KOPT-K1 (cell line): ENCODE data around the gene DRG1.
"Not testable (repeated sequence)": the region's sequence is repeated elsewhere in the genome, so short reads cannot be mapped to it uniquely, and the experiment has no call there.

Source experiments
- H3K27ac ChIP-seq: fragments of 200-600 bp; sonication (generic); 2 replicates; pipeline ENCODE4 v1.5.1; 2016; ENCODE audit warnings: antibody characterized with exemption, mild to moderate bottlenecking, low read depth, low read length; ENCODE audit not compliant: poor library complexity, severe bottlenecking
- H3K36me3 ChIP-seq: fragments of 200-600 bp; sonication (generic); 2 replicates; pipeline ENCODE4 v1.5.1; 2017; ENCODE audit warnings: antibody characterized with exemption, mild to moderate bottlenecking, low read length, moderate library complexity; ENCODE audit not compliant: insufficient read depth
- H3K9me3 ChIP-seq: fragments of 200-600 bp; sonication (generic); 2 replicates; pipeline ENCODE4 v1.5.1; 2017; ENCODE audit warnings: antibody characterized with exemption, low read length, mild to moderate bottlenecking; ENCODE audit not compliant: insufficient read depth, poor library complexity, severe bottlenecking

DRG1 gene

DNA sequence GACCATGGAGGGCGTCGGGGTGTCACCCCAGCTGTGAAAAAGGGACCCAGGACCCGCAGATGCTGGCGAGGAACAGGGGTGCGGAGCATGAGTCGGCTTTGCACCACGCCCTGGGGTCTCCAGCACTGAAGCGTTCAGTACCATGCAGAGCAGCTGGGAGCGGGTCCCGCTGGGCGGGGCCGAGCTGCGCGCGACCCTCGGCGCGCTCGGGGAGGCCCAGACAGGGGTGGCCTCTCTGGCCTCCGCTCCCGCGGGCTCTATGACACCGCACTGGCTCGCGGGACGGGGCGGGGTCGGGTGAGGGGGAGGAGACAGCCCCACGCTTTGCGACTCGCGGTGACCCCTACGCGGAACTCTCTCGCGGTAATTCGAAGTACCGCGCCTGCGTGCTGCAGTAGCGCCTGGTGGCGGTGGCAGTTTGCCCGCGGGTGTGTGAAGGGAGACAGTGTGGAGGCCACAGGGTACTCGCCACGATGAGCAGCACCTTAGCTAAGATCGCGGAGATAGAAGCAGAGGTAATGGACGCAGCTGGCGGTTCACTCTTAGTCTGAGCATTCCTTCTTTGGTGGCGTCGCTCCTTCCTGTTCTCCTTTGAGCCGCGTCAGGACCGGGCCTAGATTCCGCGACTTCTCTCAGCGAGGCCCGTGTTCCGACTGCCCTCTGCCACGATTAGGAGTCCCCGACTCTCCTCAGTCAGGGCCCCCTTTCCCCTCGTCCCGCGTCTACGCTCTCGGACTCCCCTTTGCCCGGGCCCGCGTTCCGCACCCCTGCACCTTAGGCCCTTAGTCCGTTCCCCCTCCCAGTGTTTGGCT, at the start of gene DRG1:
Gene DRG1, plus strand, starts transcription at position 394 of the 812 bp plus-strand sequence. Its CDS starts 80 bp downstream, at position 474.
- H3K27ac ChIP-seq: peak within 1 kb of the TSS; percentile 90
- H3K36me3 ChIP-seq: peaks cover 35% of the 10 kb centered on the region
- H3K9me3 ChIP-seq: no peaks in the 10 kb centered on the region

DNA sequence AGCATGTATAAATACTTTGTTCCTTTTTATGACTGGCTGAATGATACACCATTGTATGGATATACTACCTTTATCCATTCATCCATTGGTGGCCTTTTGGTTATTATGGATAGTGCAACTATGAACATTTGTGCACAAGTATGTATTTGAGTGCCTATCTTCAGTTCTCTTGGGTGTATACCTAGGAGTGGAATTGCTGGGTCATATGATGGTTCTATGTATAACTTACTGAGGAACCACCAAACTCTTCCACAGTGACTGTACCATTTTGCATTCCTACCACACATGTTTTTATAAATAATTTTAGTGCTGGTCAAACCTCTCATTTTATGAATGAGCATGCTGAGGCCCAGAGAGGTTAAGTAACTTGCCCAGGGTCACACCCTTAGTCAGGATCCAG, 49.4 kb upstream of the DRG1 start:
- Histone ChIP-seq H3K36me3 (peaks cover 4% of the 10 kb centered on the region), H3K9me3 (no peaks in the 10 kb centered on the region), H3K27ac (no peak overlapping the region)

GRCh38 chr22:31350410-31350863, 49.0 kb upstream of the DRG1 start:
- Histone ChIP-seq H3K36me3 (no peaks in the 10 kb centered on the region), H3K9me3 (no peaks in the 10 kb centered on the region), H3K27ac (no peak overlapping the region)

- Histone ChIP-seq H3K9me3 (no peaks in the 10 kb centered on the region), H3K36me3 (no peaks in the 10 kb centered on the region), H3K27ac (no peak overlapping the region)
These were observed 44.9 kb upstream of the DRG1 start for GRCh38 chr22:31354515-31354914.

GRCh38 chr22:31360029-31360428, 39.4 kb upstream of the DRG1 start:
- no peaks in the 10 kb centered on the region for H3K9me3 ChIP-seq
- no peaks in the 10 kb centered on the region for H3K36me3 ChIP-seq
- H3K27ac ChIP-seq: no peak overlapping the region

- H3K27ac ChIP-seq: no peak overlapping the region
- H3K9me3 ChIP-seq: no peaks in the 10 kb centered on the region
- H3K36me3 ChIP-seq: no peaks in the 10 kb centered on the region
These were observed 37.7 kb upstream of the DRG1 start for GRCh38 chr22:31361743-31362142.

DNA sequence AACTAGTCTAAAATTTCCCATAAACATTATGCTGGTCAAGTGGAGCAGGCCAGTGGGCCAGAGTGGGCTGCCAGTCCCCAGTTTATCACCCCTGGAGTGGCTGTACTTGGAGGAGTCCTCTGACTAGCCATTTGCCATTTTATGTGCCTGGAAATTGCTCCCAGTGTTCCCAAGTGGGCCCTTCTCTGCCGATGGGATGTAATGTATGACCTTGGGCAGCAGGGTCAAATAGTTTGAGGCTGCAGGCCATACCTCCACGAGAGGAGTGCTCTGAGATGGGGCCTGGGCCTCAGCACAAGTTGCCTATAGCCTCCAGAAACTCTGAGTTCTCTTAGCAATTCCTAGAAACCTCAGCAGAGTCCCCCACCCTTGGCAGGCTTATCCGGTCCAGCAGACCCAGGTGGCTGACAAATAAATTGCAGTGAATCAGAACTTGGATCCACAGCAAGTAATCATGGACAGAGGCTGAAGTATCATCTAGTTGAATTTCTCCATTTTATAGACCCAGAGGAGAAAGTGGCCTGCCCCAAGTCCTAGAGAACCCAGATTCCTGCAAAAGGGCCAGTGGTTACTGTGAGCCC, 35.4 kb upstream of the DRG1 start:
- Histone ChIP-seq H3K36me3 (no peaks in the 10 kb centered on the region), H3K27ac (no peak overlapping the region), H3K9me3 (no peaks in the 10 kb centered on the region)

DNA sequence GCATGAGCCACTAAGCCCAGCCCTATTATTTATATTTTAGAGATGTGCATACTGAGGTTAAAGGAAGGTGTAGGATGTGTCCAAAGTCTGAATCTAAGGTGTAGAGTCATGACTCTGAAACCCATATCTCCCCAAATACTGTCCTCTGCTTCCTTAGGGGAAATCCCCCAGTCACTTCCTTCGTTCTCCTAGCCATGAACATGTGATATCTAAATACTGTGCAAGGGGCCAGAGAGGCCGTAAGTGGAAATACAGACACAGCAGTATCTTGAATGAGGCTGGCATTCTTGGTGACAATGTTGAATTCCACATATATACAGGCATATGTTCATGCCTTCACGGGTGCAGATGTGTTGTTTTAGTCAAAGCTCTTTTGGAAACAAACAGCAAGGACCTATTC, 32.0 kb upstream of the DRG1 start:
- Histone ChIP-seq H3K27ac (no peak overlapping the region), H3K36me3 (no peaks in the 10 kb centered on the region), H3K9me3 (no peaks in the 10 kb centered on the region)

GRCh38 chr22:31377612-31378011, 21.8 kb upstream of the DRG1 start:
- H3K9me3 ChIP-seq: no peaks in the 10 kb centered on the region
- no peak overlapping the region for H3K27ac ChIP-seq
- no peaks in the 10 kb centered on the region for H3K36me3 ChIP-seq

GRCh38 chr22:31378123-31378522, 21.3 kb upstream of the DRG1 start:
- Histone ChIP-seq H3K27ac (no peak overlapping the region), H3K9me3 (no peaks in the 10 kb centered on the region), H3K36me3 (no peaks in the 10 kb centered on the region)

DNA sequence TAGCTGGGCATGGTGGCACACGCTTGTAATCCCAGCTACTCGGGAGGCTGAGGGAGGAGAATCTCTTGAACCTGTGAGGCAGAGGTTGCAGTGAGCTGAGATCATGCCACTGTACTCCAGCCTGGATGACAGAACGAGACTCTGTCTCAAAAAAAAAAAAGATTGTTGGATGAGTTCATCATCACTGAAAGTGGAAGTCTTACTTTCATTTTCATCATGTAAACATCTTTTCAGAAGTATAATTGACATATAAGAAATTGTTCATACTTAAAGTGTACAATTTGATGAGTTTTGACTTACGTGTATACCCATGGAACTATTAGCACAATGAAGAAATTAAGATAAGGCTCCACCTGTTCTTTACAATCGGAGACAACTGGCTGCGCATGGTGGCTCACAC, 20.8 kb upstream of the DRG1 start:
- H3K27ac ChIP-seq, H3K9me3 ChIP-seq, H3K36me3 ChIP-seq: not testable (repeated sequence)

- Histone ChIP-seq H3K9me3 (peaks cover 7% of the 10 kb centered on the region), H3K36me3 (no peaks in the 10 kb centered on the region), H3K27ac (no peak overlapping the region)
These were observed 5.5 kb upstream of the DRG1 start for GRCh38 chr22:31393893-31394292.

GRCh38 chr22:31394326-31394725, 5.1 kb upstream of the DRG1 start:
- H3K36me3 ChIP-seq: no peaks in the 10 kb centered on the region
- H3K27ac ChIP-seq: no peak overlapping the region
- peaks cover 7% of the 10 kb centered on the region for H3K9me3 ChIP-seq

GRCh38 chr22:31398231-31398630, 1.2 kb upstream of the DRG1 start:
- Histone ChIP-seq H3K9me3 (peaks cover 7% of the 10 kb centered on the region), H3K27ac (no peak overlapping the region), H3K36me3 (peaks cover 23% of the 10 kb centered on the region)

DNA sequence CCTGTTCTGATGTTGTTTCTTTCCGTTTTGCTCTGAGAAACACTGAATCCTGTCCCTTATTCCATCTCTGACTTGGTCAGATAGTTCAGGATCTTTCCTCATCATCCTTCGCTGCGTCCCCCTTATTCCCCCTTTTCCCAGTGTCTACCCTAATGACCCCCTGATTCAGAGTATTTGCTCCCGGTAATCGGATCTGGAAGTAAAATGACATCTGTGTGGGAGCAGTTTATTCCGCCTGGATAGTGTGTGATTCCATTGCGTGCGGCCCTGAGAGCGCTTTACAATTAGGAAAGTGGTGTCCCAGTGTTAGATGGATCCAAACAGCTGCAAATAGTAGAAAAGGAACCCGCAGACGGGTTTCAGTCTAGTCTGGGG, 606 bp downstream of the DRG1 start:
- H3K9me3 ChIP-seq: no peaks in the 10 kb centered on the region
- H3K27ac ChIP-seq: peak overlapping the region; percentile 90
- peaks cover 41% of the 10 kb centered on the region for H3K36me3 ChIP-seq

- not testable (repeated sequence) for H3K27ac ChIP-seq, H3K9me3 ChIP-seq
- H3K36me3 ChIP-seq: peaks cover 65% of the 10 kb centered on the region
These were observed 2.9 kb downstream of the DRG1 start for GRCh38 chr22:31402350-31402749.
